BE2C (cell line): ENCODE data around the gene KDM2B.
"Not testable (repeated sequence)": the region's sequence is repeated elsewhere in the genome, so short reads cannot be mapped to it uniquely, and the experiment has no call there.

Experiments used
- DNase-seq: peaks from one replicate; pipeline ENCODE4 v3.0.0-alpha.2; 2020
- H3K27me3 ChIP-seq: fragments of 250-450 bp; sonication (Bioruptor Pico); 2 replicates; pipeline ENCODE4 v1.5.1; 2020; ENCODE audit warnings: mild to moderate bottlenecking
- H3K36me3 ChIP-seq: fragments of 250-450 bp; sonication (Bioruptor Pico); 2 replicates; pipeline ENCODE4 v1.5.1; 2020; ENCODE audit warnings: mild to moderate bottlenecking
- H3K4me1 ChIP-seq: fragments of 250-450 bp; sonication (Bioruptor Pico); 2 replicates; pipeline ENCODE4 v1.5.1; 2020
- H3K4me3 ChIP-seq: 2 replicates; pipeline ENCODE4 v1.5.1; 2011; ENCODE audit warnings: low read depth, low read length
- H3K9me3 ChIP-seq: fragments of 250-450 bp; sonication (Bioruptor Pico); 2 replicates; pipeline ENCODE4 v1.5.1; 2020
- CTCF ChIP-seq: IDR thresholded peaks from 2 replicates; pipeline ENCODE4 v1.5.1; 2012; ENCODE audit warnings: mild to moderate bottlenecking, low read depth, low read length

KDM2B gene

DNA sequence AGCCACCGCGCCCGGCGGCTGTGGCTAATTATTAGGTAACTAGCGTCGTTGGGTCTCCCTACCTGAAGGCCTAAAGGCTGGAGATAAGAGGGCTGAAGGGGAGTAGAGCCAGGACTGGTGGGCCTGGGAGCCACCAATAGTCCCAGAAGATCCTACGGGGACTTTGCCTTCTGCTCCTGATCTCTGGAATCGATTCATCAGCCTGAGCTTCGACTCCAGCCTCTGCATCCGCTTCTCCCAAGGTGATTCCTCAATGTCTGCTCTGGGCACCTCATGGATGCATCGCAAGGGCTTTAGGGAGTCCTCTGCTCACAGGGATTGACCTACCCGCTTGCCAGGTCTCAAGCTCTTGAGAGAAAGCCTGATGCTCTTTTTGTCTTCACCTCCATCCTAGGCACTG lies 14.7 kb upstream of the KDM2B start:
- Histone ChIP-seq H3K4me3 (no peak overlapping the region), H3K27me3 (no peaks in the 10 kb centered on the region), H3K9me3 (no peaks in the 10 kb centered on the region), H3K36me3 (no peaks in the 10 kb centered on the region), H3K4me1 (no peaks in the 10 kb centered on the region)
- no peak for TF ChIP-seq CTCF
- DNase-seq: no peak

- Histone ChIP-seq H3K27me3 (no peaks in the 10 kb centered on the region), H3K36me3 (no peaks in the 10 kb centered on the region), H3K9me3 (no peaks in the 10 kb centered on the region), H3K4me1 (peaks cover 4% of the 10 kb centered on the region; the same call in 1 of the 2 replicates), H3K4me3 (no peak overlapping the region)
- TF ChIP-seq CTCF: no peak
- DNase-seq: no peak
These were observed 11.5 kb upstream of the KDM2B start for GRCh38 chr12:121592320-121592719.

DNA sequence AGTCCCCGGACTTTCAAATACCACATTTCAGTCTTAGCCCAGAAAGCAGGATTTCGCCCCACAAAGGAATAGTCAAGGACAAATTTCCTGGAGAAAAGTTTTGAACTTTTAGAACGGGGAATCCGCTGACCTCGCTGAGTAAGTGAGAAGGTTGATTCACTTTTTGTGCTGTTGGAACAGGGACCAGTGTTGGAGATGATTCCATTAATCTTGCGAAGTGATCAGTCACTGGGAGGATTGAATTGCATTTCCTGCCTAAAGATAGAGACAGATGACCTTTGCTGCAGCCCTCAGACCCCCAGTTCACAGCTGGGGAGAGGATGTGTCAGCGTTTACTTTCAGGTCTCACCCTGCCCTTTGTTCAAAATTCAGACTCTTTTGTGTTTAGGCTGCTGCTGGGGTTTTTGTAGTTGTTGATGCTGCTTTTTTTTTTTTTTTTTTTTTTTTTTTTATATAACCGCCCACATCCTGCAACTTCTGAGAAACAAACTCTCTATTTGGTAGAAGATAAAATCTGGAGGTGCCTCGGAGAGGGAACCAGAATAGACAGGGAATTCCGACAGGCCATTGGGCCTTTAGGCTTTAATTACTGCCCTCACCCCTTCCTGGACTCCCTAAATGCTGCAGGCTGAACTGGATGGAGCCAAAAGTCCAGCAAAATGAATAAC lies 9.8 kb upstream of the KDM2B start:
- DNase-seq: no peak
- H3K4me3 ChIP-seq: no peak overlapping the region
- no peaks in the 10 kb centered on the region for H3K36me3 ChIP-seq
- TF ChIP-seq CTCF: no peak
- H3K9me3 ChIP-seq: no peaks in the 10 kb centered on the region
- H3K4me1 ChIP-seq: peaks cover 4% of the 10 kb centered on the region; the same call in 1 of the 2 replicates
- H3K27me3 ChIP-seq: no peaks in the 10 kb centered on the region

DNA sequence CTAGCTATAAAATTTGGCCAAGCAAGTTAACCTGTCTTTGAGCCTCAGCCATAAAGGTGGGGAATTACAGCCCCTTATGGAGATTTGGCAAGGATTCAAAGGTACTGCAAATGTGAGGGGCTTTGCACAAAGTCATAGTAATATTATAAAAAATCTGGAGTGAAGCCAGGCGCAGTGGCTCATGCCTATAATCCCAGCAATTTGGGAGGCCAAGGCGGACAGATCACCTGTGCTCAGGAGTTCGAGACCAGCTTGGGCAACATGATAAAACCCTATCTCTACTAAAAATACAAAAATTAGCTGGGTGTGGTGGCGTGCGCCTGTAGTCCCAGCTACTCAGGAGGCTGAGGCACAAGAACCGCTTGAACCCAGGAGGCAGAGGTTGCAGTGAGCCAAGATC lies 4.1 kb upstream of the KDM2B start:
- H3K9me3 ChIP-seq, H3K4me3 ChIP-seq, H3K4me1 ChIP-seq, H3K27me3 ChIP-seq, H3K36me3 ChIP-seq, DNase-seq: not testable (repeated sequence)

GRCh38 chr12:121583334-121583661 lies 2.5 kb upstream of the KDM2B start:
- H3K4me1 ChIP-seq, H3K4me3 ChIP-seq, DNase-seq, H3K9me3 ChIP-seq, H3K27me3 ChIP-seq, H3K36me3 ChIP-seq: not testable (repeated sequence)

GRCh38 chr12:121582583-121583333 lies 1.9 kb upstream of the KDM2B start:
- Histone ChIP-seq H3K4me1 (peaks cover 5% of the 10 kb centered on the region), H3K36me3 (no peaks in the 10 kb centered on the region), H3K27me3 (no peaks in the 10 kb centered on the region), H3K9me3 (no peaks in the 10 kb centered on the region), H3K4me3 (peak overlapping the region; percentile 68)
- TF ChIP-seq CTCF: no peak
- DNase-seq: no peak

- Histone ChIP-seq H3K36me3 (no peaks in the 10 kb centered on the region), H3K9me3 (no peaks in the 10 kb centered on the region), H3K4me3 (peak overlapping the region; percentile 68), H3K27me3 (no peaks in the 10 kb centered on the region), H3K4me1 (peaks cover 5% of the 10 kb centered on the region)
- DNase-seq: peak; percentile 43
- TF ChIP-seq CTCF: peak; percentile 47
These were observed 1.0 kb upstream of the KDM2B start for GRCh38 chr12:121581686-121582429.
